Neuronal stem cell (in vitro differentiated cells): Measurements from ENCODE around the gene DDX27.
"Not testable (repeated sequence)": the region's sequence is repeated elsewhere in the genome, so short reads cannot be mapped to it uniquely, and the experiment has no call there.

Experiments
- DNase-seq: peaks from one replicate; pipeline ENCODE4 v3.0.0-alpha.2; 2013; ENCODE audit warnings: low spot score
- H2AFZ ChIP-seq: one replicate; pipeline ENCODE4 v1.6.1; 2013; ENCODE audit warnings: mild to moderate bottlenecking, low read length, inconsistent platforms
- H2AK5ac ChIP-seq: 2 replicates; pipeline ENCODE4 v1.6.1; 2013; ENCODE audit warnings: low read depth, mild to moderate bottlenecking, inconsistent platforms, low read length, moderate library complexity, mixed read lengths
- H2BK120ac ChIP-seq: 2 replicates; pipeline ENCODE4 v1.6.1; 2013; ENCODE audit warnings: low read depth, mild to moderate bottlenecking, inconsistent platforms, low read length, moderate library complexity, mixed read lengths
- H2BK12ac ChIP-seq: one replicate; pipeline ENCODE4 v1.6.1; 2013; ENCODE audit warnings: low read length, inconsistent platforms
- H2BK15ac ChIP-seq: 2 replicates; pipeline ENCODE4 v1.6.1; 2013; ENCODE audit warnings: mild to moderate bottlenecking, low read length, inconsistent platforms, mixed read lengths
- H2BK5ac ChIP-seq: one replicate; pipeline ENCODE4 v1.6.1; 2013; ENCODE audit warnings: inconsistent platforms, mild to moderate bottlenecking, low read length, moderate library complexity
- H3K14ac ChIP-seq: one replicate; pipeline ENCODE4 v1.6.1; 2013; ENCODE audit warnings: low read length, inconsistent platforms
- H3K18ac ChIP-seq: 2 replicates; pipeline ENCODE4 v1.6.1; 2013; ENCODE audit warnings: low read length, inconsistent platforms
- H3K23ac ChIP-seq: 2 replicates; pipeline ENCODE4 v1.6.1; 2013; ENCODE audit warnings: low read depth, mild to moderate bottlenecking, mixed read lengths, low read length, inconsistent platforms; ENCODE audit not compliant: poor library complexity
- H3K27ac ChIP-seq: replicated peaks from 3 replicates; pipeline ENCODE4 v1.5.1; 2013; ENCODE audit warnings: low read length, inconsistent platforms
- H3K27me3 ChIP-seq, 3 experiments: 2 replicates each; pipeline ENCODE4 v1.6.1; 2013; ENCODE audit warnings: low read length in 3 of 3, mild to moderate bottlenecking in 2 of 3, inconsistent platforms in 1 of 3, low read depth in 1 of 3, mixed read lengths in 1 of 3, moderate library complexity in 1 of 3; ENCODE audit not compliant: control insufficient read depth in 3 of 3, insufficient read depth in 3 of 3
- H3K36me3 ChIP-seq, 2 donors: replicated peaks in 1 of 2; 2 replicates each; pipeline ENCODE4 v1.6.1; 2013; ENCODE audit warnings: low read length in 2 of 2; ENCODE audit not compliant: control insufficient read depth in 2 of 2, insufficient read depth in 2 of 2
- H3K4ac ChIP-seq: 2 replicates; pipeline ENCODE4 v1.6.1; 2013; ENCODE audit warnings: inconsistent platforms, mild to moderate bottlenecking, low read length, moderate library complexity
- H3K4me1 ChIP-seq, 2 donors: 1 replicate in 1 of 2; 2 replicates in 1 of 2; pipeline ENCODE4 v1.6.1; 2013; ENCODE audit warnings: low read length in 2 of 2, low read depth in 1 of 2; ENCODE audit not compliant: control insufficient read depth in 2 of 2, insufficient read depth in 1 of 2
- H3K4me2 ChIP-seq: one replicate; pipeline ENCODE4 v1.6.1; 2013; ENCODE audit warnings: mild to moderate bottlenecking, low read length, inconsistent platforms; ENCODE audit not compliant: insufficient read depth, poor library complexity, severe bottlenecking
- H3K4me3 ChIP-seq, 2 donors: 2 replicates each; pipeline ENCODE4 v1.5.1; 2013; ENCODE audit warnings: low read length in 2 of 2, mild to moderate bottlenecking in 2 of 2, inconsistent platforms in 1 of 2, moderate library complexity in 1 of 2
- H3K79me1 ChIP-seq: one replicate; pipeline ENCODE4 v1.6.1; 2013; ENCODE audit warnings: low read depth, mild to moderate bottlenecking, inconsistent platforms, low read length, moderate library complexity
- H3K9ac ChIP-seq: one replicate; pipeline ENCODE4 v1.6.1; 2013; ENCODE audit warnings: mild to moderate bottlenecking, low read depth, low read length, inconsistent platforms; ENCODE audit not compliant: poor library complexity
- H3K9me3 ChIP-seq, 2 donors: replicated peaks in 1 of 2; 2 replicates each; pipeline versions ENCODE3 to v1.6.1; 2013; ENCODE audit warnings: low read length in 2 of 2, mild to moderate bottlenecking in 2 of 2, inconsistent platforms in 1 of 2, low read depth in 1 of 2, mixed read lengths in 1 of 2, moderate library complexity in 1 of 2; ENCODE audit not compliant: control insufficient read depth in 2 of 2, insufficient read depth in 1 of 2
- H4K8ac ChIP-seq: one replicate; pipeline ENCODE4 v1.6.1; 2013; ENCODE audit warnings: low read depth, mild to moderate bottlenecking, inconsistent platforms, low read length, moderate library complexity
- H4K91ac ChIP-seq: one replicate; pipeline ENCODE4 v1.6.1; 2013; ENCODE audit warnings: low read length, low read depth, mild to moderate bottlenecking, inconsistent platforms; ENCODE audit not compliant: poor library complexity
- WGBS, 2 donors: extraction: QIAGEN DNeasy Blood & Tissue Kit; methylation state at CpG; one replicate each; pipeline ENCODE4 v1.1.7; 2013; ENCODE audit warnings: missing lambda C conversion rate in 2 of 2, mixed read lengths in 1 of 2; ENCODE audit not compliant: insufficient read length in 2 of 2, insufficient replicate concordance in 1 of 2; ENCODE audit errors: extremely low coverage in 2 of 2; 5-methylcytosine and 5-hydroxymethylcytosine counted together

DDX27 gene

DNA sequence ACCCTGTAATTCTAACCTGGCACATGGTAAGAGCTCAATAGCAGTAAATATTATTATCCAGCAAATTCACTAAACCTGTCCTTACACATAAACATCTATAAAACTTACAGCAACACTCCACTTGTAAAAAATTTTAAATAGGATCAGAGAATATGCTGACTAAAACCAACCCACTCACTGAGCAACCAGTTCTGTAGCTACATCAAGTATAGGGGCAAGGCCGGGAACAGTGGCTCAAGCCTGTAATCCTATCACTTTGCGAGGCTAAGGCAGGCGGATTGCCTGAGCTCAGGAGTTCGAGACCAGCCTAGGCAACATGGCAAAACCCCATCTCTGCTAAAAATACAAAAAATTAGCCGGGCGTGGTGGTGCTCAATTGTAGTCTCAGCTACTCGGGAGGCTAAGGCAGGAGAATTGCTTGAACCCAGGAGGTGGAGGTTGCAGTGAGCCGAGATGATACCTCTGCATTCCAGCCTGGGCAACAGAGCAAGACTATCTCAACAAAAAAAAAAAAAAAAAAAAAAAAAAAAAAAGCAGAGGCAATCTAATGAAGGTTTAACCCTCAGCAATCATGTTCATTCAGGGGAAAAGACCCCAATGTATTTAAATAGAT is 37.8 kb upstream of the DDX27 start:
- H3K36me3 ChIP-seq = peaks cover 0 to 33% of the 10 kb centered on the region in 2 donors
- no peak overlapping the region for H3K4me3 ChIP-seq
- no CpG with 5 or more reads among the region's 8 CpGs for WGBS, 2 donors
- no peak overlapping the region for H2BK5ac ChIP-seq
- no peaks in the 10 kb centered on the region for H3K4me1 ChIP-seq
- no peak overlapping the region for H2AFZ ChIP-seq
- no peak for DNase-seq
- no peak overlapping the region for H2BK15ac ChIP-seq
- no peak overlapping the region for H2BK120ac ChIP-seq
- no peak overlapping the region for H3K4me2 ChIP-seq
- H2AK5ac ChIP-seq = no peak overlapping the region
- H2BK12ac ChIP-seq = no peak overlapping the region
- no peak overlapping the region for H3K18ac ChIP-seq
- H3K23ac ChIP-seq = no peak overlapping the region
- no peak overlapping the region for H3K27ac ChIP-seq
- peaks cover 2% of the 10 kb centered on the region for H3K79me1 ChIP-seq
- no peak overlapping the region for H3K9ac ChIP-seq
- no peak overlapping the region for H4K8ac ChIP-seq
- H3K9me3 ChIP-seq = peaks cover 0 to 3% of the 10 kb centered on the region in 2 donors
- no peaks in the 10 kb centered on the region for H3K27me3 ChIP-seq
- no peak overlapping the region for H4K91ac ChIP-seq
- H3K14ac ChIP-seq = no peak overlapping the region
- no peak overlapping the region for H3K4ac ChIP-seq

GRCh38 chr20:49183444-49183843 is 35.8 kb upstream of the DDX27 start:
- Histone ChIP-seq H3K4ac (no peak overlapping the region), H4K8ac (no peak overlapping the region), H3K18ac (no peak overlapping the region), H3K14ac (no peak overlapping the region), H2BK15ac (no peak overlapping the region), H3K36me3 (peaks cover 0 to 22% of the 10 kb centered on the region in 2 donors), H3K4me2 (no peak overlapping the region), H2BK5ac (no peak overlapping the region), H2AFZ (no peak overlapping the region), H3K79me1 (peaks cover 4% of the 10 kb centered on the region), H3K4me3 (no peak overlapping the region), H3K4me1 (peaks cover 0 to 3% of the 10 kb centered on the region in 2 donors), H4K91ac (no peak overlapping the region), H2BK12ac (no peak overlapping the region), H3K9ac (no peak overlapping the region), H3K9me3 (no peaks in the 10 kb centered on the region), H3K27ac (no peak overlapping the region), H2AK5ac (no peak overlapping the region), H3K23ac (no peak overlapping the region), H3K27me3 (no peaks in the 10 kb centered on the region), H2BK120ac (no peak overlapping the region)
- WGBS, 2 donors = no CpG with 5 or more reads among the region's 3 CpGs
- DNase-seq = no peak

DNA sequence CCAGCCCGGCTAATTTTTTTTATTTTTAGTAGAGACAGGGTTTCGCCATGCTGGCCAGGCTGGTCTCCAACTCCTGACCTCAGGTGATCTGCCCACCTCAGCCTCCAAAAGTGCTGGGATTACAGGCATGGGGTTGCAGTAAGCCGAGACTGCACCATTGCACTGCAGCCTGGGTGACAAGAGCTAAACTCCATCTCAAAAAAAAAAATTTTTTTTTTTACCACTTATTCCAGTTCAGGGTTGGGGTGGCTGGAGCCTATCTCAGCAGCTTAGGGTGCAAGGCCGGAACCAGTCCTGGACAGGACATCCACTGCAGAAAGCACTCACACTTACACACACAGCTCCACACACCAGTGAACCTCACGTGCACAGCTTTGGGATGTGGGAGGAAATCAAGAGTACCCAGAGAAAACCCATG is 35.1 kb upstream of the DDX27 start:
- not testable (repeated sequence) for H3K27me3 ChIP-seq, H3K14ac ChIP-seq, H2BK120ac ChIP-seq, H3K9ac ChIP-seq, H3K4me1 ChIP-seq, H3K79me1 ChIP-seq, H3K4me3 ChIP-seq, H3K4ac ChIP-seq, H3K4me2 ChIP-seq, H3K18ac ChIP-seq, DNase-seq, H2AK5ac ChIP-seq, H4K91ac ChIP-seq, H3K9me3 ChIP-seq, H2BK15ac ChIP-seq, H3K27ac ChIP-seq, H4K8ac ChIP-seq, H2BK12ac ChIP-seq, H2AFZ ChIP-seq, H3K23ac ChIP-seq, H2BK5ac ChIP-seq
- peaks cover 0 to 21% of the 10 kb centered on the region in 2 donors for H3K36me3 ChIP-seq
- no CpG with 5 or more reads among the region's 5 CpGs for WGBS, 2 donors

DNA sequence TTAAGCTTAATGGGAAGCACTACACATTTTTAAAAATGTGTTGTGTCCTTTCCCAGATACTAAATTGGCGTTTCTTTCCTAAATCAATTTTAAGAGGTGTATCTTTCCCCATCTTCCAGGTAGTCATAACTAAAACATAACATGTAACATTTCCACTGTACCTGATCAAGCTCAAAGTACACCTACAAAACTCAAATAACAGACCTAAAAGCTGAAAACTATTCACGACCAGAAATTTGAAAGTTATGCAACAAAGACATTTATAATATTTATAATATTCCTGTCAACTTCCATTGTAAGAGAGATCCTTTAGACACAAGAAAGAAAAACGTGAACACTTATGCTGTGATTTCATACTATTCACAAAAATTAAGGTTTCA is 34.5 kb upstream of the DDX27 start:
- Histone ChIP-seq H2AFZ (no peak overlapping the region), H4K8ac (no peak overlapping the region), H3K14ac (no peak overlapping the region), H3K4me3 (no peak overlapping the region), H3K18ac (no peak overlapping the region), H3K79me1 (peaks cover 4% of the 10 kb centered on the region), H3K9me3 (no peaks in the 10 kb centered on the region), H3K27ac (no peak overlapping the region), H3K4me2 (no peak overlapping the region), H3K4me1 (peaks cover 0 to 3% of the 10 kb centered on the region in 2 donors), H3K27me3 (no peaks in the 10 kb centered on the region), H2BK5ac (no peak overlapping the region), H2AK5ac (no peak overlapping the region), H3K9ac (no peak overlapping the region), H3K23ac (no peak overlapping the region), H2BK12ac (no peak overlapping the region), H4K91ac (no peak overlapping the region), H3K36me3 (peaks cover 0 to 21% of the 10 kb centered on the region in 2 donors), H3K4ac (no peak overlapping the region), H2BK15ac (no peak overlapping the region), H2BK120ac (no peak overlapping the region)
- no CpG with 5 or more reads among the region's 3 CpGs for WGBS, 2 donors
- no peak for DNase-seq
